Activated naive CD4-positive, alpha-beta T cell treated with Interleukin-2 at 50 U/mL for 16 hours (primary cell): ENCODE results near the gene RNF223.
"Not testable (repeated sequence)": the region's sequence is repeated elsewhere in the genome, so short reads cannot be mapped to it uniquely, and the experiment has no call there.

Experiments
- DNase-seq: peaks from one replicate; pipeline ENCODE4 v3.0.0-alpha.2; 2020

The RNF223 gene

GRCh38 chr1:1058088-1058905 lies 15.8 kb downstream of the RNF223 start:
- DNase-seq = no peak

- DNase-seq = not testable (repeated sequence)
Observed at GRCh38 chr1:1057769-1058087, 16.4 kb downstream of the RNF223 start.

GRCh38 chr1:1055841-1056736 lies 18.0 kb downstream of the RNF223 start:
- no peak for DNase-seq

- no peak for DNase-seq
Observed at GRCh38 chr1:1054971-1055370, 19.1 kb downstream of the RNF223 start.

- DNase-seq = no peak
Observed at GRCh38 chr1:1054099-1054700, 19.9 kb downstream of the RNF223 start.

GRCh38 chr1:1053682-1054081 lies 20.4 kb downstream of the RNF223 start:
- DNase-seq = no peak

GRCh38 chr1:1053022-1053421 lies 21.1 kb downstream of the RNF223 start:
- no peak for DNase-seq

- DNase-seq = no peak
Observed at GRCh38 chr1:1052003-1052840, 21.9 kb downstream of the RNF223 start.

- no peak for DNase-seq
Observed at GRCh38 chr1:1051127-1051810, 22.8 kb downstream of the RNF223 start.

- no peak for DNase-seq
Observed at GRCh38 chr1:1050577-1051052, 23.5 kb downstream of the RNF223 start.

- DNase-seq = no peak
Observed at GRCh38 chr1:1049318-1050165, 24.6 kb downstream of the RNF223 start.

- no peak for DNase-seq
Observed at GRCh38 chr1:1048765-1049164, 25.3 kb downstream of the RNF223 start.

- DNase-seq = no peak
Observed at GRCh38 chr1:1047963-1048362, 26.1 kb downstream of the RNF223 start.

- no peak for DNase-seq
Observed at GRCh38 chr1:1047407-1047806, 26.7 kb downstream of the RNF223 start.

GRCh38 chr1:1046767-1047166 lies 27.3 kb downstream of the RNF223 start:
- no peak for DNase-seq

- DNase-seq = no peak
Observed at GRCh38 chr1:1046243-1046642, 27.9 kb downstream of the RNF223 start.

GRCh38 chr1:1045129-1045528 lies 29.0 kb downstream of the RNF223 start:
- no peak for DNase-seq

- no peak for DNase-seq
Observed at GRCh38 chr1:1044455-1045078, 29.5 kb downstream of the RNF223 start.

GRCh38 chr1:1043921-1044320 lies 30.2 kb downstream of the RNF223 start:
- no peak for DNase-seq

- no peak for DNase-seq
Observed at GRCh38 chr1:1043411-1043810, 30.7 kb downstream of the RNF223 start.

- no peak for DNase-seq
Observed at GRCh38 chr1:1042835-1043234, 31.3 kb downstream of the RNF223 start.
